RCC 7860 (cell line): ENCODE measurements around the gene HADHB.
A peak's percentile ranks its signal among the peaks of the same experiment; 100 is the strongest.
"Not testable (repeated sequence)": the region's sequence is repeated elsewhere in the genome, so short reads cannot be mapped to it uniquely, and the experiment has no call there.

Experiments used
- DNase-seq: peaks from one replicate; pipeline ENCODE4 v3.0.0-alpha.2; 2015; ENCODE audit warnings: low spot score
- FAIRE-seq: peaks from 2 replicates; lab custom pipeline; 2012; peaks lifted over from hg19 to GRCh38; lab: Jason Lieb, UNC

HADHB gene

DNA sequence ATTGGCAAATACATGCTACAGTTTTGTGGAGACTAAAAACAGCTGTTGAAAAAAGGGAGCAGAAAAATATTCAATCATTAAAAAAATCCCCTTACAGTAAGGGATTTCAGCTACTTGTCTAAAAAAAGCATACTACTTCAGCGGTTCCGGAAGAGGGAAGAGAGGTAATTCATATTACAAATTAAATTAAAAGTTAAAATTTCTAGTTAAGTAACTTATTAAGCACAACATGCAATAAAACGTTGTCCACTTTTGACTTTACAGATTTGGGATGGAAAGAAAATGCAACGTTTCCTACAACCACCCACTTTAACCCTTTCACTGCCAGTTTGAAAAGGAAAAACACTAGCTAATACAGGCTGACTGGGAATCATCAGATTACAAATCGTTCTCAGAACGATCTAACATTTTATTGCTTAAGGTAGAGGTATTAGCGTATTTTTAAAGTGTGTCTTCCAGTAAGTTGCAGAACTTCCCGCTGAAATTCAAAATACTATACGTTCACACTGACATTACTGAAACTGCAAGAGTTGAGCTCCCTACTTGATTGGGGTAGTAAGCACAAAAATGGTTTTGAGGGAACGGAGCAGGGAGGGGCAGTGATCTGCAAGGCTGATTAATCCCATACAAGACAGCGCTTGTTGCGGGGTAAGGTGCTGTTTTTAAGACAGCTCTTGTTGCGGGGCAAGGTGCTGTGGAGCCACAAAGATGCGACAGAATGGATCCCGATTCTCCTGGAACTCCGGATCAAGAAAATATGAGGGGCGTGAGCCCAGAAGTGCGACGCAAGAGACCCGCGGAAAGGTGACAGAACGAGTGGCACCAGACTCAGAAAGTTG, 1.1 kb upstream of the HADHB start:
- FAIRE-seq (no peak), DNase-seq (no peak)

DNA sequence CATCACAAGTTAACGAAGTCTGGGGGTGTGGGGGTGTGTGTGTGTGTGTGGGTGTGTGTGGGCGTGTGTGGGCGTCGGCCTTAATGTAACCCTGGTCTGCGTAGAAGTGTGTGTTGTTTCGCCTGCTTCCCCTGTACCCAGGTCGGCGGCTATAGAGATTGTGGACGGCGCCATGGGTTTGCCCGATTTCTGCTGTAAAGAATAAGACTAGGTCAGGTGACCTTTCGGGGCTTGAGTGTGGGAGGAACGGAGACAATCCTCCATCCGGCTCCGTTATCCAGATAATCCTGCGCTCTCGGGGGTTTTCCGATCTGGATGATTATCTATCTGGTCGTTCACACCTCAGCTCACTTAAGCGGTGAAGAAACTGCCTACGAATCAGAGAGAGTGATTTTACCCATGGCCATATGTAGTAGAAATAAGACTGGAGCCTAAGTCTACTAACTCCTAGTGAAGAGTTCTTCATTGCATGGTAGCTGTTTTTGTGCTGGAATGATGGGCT, 543 bp downstream of the HADHB start:
- FAIRE-seq (no peak), DNase-seq (peak; percentile 14)

DNA sequence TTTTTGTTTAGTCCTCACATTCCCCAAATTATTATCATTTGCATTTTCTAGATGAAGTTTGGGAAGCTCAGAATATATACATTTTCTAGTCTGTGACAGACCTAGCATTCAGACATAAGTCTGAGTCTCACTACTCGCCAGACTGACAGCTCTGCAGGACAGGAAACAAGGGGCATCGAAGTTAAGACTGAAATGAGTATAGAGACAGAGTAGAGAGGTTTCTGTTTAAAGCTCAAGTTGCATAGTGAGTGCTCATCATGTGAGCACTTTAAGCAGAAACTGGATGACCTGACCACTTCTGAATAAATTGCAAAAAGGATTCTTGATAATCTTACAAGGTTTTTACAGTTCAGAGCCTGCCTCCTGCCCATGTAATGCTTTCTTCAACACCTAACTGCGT, 1.1 kb downstream of the HADHB start:
- no peak for FAIRE-seq
- DNase-seq, result peak; percentile 20

DNA sequence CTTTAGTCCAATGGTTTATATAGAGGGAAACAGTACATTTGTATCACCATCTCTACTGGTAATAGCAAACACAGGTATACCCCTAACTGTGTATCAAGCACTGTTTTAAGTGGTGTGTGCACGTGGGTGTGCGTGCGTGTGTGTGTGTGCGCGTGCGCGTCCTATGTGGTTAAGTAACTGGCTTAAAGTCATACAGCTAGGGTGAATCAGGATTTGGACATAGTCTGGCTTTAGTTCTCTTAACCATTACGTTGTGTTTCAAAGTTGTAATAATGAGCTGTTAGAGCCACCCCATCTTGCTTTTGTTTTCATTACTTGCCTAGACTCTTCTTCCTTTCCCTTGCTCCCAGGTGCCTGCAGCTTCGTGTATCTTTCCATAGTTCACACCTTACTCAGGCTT, 2.1 kb downstream of the HADHB start:
- DNase-seq (peak; percentile 73), FAIRE-seq (peak; percentile 67)

DNA sequence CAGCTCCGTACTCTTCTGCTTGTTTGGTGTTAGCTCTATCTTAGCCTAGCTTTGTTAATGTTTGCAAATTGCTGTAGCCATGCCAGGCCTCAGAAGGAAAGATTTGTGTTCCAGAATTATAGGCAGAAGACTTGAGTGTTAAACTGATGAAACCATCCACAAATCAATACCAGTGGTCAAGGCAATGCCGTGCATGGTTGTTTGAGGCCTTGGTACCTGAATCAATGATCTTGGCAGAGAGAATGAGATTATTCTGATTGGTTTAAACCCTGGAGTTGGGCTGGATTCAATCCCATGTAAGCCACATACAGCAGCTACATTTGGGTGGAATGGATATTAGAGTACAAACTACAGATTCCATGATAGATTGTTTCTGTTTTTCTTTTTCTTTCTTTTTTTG, 4.9 kb downstream of the HADHB start:
- FAIRE-seq, result no peak
- no peak for DNase-seq

DNA sequence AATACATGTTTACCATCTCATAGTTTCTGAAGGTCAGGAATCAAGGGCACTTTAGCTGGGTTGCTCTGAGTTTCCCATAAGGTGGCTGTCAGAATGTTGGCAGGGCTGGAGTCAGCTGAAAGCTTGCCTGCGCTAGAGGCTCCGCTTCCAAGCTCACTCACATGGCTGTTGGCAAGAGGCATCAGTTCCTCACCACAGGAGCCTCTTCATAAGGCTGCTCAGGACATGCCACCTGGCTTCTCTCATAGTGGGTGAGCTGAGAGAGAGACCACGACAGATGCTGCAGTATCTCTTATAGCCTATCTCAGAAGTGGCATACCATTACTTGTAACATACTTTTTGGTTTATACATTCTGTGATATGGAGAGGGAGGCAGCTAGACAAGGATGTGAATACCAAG, 7.2 kb downstream of the HADHB start:
- FAIRE-seq (no peak), DNase-seq (no peak)

DNA sequence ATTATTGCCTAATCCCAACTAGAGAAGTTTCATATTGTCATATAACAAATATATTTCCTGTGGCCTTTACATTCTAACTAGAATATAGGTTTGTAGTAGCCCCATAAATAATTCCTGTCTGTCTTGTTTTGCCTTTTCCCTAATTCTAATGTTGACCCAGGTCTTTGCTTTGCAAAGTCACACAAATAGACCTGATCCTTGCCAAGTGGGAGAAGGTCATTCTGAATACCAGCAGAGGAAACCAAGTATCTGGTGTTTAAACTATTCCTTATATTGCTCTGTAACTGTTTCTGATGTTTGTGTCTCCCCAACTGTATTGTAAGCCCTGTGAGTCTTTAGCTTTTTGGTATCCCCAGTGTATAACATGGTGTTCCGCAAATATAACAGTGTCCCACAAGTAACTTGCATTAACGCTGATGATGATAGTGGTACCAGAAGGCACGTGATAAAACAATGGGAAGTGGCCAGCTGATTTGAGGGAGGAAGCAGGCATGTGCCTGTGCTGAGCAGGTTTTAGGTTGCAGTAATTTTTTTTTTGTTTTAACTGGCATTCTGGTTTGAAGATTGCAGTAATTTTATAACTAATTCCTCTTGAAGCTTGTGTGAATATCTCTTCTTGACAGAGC, 11.1 kb downstream of the HADHB start:
- FAIRE-seq (no peak), DNase-seq (no peak)

DNA sequence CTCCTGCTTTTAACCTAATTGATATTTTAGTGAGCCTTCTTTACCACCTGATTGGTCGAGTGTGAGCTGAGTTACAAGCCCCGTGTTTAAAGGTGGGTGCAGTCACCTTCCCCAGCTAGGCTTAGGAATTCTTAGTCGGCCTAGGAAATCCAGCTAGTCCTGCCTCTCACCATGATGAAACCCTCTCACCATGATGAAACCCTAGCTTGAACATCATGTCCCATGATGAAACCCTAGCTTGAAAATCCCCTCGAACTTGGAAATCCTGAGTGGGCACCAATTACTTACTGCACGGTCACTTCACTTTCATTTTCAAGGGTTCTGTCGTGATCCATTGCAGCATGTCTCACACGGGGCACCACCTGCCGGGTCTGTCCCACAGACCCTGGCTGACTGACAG, 14.1 kb downstream of the HADHB start:
- not testable (repeated sequence) for DNase-seq, FAIRE-seq

DNA sequence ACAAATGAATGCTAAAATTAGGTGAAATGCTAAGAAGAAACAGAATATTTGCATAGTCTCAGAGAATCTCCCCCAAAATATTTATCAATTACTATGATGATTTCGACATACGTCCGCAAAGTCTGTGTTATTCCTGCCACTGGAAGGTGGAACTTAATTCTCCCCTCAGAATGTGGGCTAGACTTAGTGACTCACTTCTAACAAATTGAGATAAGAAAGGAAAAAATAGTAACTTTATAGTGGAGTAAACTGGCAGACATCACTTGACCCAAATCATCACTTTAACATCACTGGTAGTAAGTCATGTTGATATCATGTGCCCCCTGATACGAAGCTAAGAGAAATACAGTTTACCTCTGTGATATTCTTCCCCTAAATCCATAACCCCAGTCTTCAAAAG, 23.5 kb downstream of the HADHB start:
- FAIRE-seq (no peak), DNase-seq (no peak)

DNA sequence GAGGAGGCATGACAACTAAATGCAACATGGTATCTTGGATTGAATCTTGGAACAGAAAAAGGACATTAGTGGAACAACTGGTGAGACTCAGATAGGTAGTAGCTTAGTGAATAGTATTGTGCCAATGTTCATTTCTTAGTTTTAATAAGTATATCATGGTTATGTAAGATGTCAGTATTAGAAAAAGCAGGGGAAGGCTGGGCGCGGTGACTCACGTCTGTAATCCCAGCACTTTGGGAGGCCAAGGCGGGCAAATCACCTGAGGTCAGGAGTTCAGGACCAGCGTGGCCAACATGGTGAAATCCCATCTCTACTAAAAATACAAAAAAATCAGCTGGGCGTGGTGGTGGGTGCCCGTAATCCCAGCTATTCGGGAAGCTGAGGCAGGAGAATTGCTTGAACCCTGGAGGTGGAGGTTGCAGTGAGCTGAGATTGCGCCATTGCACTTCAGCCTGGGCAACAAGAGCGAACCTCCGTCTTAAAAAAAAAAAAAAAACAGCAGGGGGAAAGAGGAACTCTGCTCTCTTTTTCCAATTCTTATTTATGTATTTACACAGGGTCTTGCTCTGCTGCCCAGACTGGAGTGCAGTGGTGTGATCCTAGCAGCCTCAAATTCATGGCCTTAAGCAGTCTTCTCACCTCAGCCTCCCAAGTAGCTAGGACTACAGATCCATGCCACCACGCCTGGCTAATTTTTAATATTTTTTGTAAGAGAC, 24.1 kb downstream of the HADHB start:
- DNase-seq, FAIRE-seq: not testable (repeated sequence)

DNA sequence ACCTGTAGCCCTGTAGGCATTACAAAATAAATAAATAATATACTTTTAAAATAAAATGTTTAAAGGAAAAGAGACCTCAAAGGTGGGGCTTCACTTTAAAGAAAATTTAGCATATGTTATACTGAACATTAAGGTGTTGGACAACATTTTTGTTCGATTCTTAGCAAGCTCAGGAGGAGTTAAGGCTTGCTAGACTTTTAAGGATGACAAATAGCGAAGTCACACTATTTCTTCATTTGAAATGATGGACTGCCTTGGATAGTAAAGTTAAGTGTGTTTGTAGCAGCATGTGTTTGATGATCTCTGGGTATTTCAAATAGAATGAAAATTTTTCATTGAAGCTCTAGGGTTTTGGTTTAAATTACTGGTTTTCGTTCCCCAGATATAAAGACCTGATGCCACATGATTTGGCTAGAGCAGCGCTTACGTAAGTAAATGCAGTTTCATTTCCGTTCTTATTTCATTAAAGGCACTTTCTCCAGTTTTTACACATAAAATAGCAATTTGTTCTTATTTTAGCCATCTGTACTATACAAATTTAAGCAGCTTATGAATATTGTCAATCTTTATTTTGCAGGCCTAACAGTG, 24.9 kb downstream of the HADHB start:
- FAIRE-seq (no peak), DNase-seq (no peak)

DNA sequence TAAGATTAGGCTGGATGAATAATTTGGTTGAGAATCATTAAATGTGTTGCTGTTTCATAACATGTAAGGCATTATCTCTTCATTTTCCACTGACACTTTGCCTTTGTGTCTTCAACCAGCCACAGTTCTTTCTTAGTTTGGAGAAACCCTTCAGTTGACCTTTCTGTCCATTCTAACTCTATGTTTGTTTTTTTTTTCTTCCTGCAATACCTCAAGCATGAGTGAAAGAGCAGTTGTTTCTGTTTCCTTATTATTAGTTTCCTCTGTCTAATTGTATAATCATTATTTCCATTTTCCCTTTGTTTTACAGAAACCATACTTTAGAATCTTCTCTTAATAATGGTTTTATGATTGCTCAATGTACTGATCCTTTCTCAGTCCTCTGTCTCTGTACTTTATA, 25.6 kb downstream of the HADHB start:
- DNase-seq, result no peak
- FAIRE-seq, result no peak

DNA sequence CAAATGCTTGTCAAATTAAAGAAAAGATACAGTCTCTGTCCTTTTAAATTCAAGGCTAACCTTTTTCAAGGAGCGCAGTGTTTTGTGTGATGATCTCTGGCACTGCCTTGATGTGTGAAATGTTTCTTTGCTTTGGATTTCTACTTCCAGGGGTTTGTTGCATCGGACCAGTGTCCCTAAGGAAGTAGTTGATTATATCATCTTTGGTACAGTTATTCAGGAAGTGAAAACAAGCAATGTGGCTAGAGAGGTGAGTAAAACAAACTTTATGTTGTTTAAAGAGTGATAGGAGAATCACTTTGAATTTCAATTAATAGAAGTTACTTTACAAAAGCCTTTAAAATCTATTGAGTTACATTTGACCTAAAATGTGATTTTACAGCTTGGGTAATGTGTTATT, 28.8 kb downstream of the HADHB start:
- DNase-seq (no peak), FAIRE-seq (no peak)

DNA sequence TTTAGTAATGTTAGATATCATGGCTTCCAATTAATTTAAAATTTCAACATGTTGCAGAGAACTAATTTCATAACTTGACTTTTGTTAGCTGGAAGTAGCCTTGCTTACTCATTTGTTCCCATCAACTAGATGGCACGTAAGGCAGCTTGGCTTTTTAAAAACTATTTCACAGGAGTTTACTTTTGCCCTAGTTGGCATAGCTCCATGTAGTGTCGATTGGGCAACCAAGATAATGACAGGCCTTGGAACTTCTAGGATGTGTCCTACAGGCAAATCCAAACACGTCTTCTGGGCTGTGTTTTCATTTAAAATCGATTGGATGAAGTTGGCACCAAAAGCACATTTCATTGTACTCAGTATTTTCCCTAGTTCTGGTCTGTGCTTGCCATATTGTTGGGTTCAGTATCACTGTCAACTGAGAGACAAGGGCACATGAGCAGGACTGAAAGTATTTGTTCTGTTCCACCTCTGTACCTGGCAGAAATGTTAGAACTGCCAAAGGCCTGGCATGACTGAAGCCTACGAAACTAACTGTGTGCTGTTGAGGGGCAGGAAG, 29.4 kb downstream of the HADHB start:
- no peak for FAIRE-seq
- peak; percentile 30 for DNase-seq

DNA sequence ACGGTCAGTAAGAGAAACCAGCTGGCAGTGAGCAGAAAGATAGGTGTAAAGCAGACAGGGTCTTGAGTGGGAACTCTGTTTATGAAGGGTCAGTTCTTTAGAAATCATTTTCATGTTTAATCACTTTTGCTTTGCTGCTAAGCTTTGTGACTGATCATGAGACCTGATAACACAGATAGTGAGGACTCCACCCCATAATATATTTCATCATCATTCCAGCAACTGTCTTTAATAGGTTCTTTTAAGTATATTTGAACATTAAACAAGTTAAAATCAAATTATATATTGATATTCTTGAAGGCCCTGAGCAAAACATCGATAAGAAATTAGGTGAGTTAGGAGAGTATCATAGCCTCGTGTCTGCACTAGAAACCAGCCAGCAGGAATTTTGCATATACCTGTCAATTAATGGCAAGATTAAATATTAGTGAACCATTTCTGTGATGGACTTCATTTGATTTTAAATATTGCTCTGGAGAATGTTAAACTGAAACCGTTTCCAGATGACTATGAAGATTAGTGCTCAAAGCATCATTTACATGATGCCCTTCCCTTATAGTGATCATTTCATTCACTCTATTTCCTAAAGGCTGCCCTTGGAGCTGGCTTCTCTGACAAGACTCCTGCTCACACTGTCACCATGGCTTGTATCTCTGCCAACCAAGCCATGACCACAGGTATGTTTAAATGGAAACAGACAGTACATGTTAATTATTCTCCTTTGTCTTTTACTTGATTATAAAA, 31.9 kb downstream of the HADHB start:
- DNase-seq (no peak), FAIRE-seq (no peak)

DNA sequence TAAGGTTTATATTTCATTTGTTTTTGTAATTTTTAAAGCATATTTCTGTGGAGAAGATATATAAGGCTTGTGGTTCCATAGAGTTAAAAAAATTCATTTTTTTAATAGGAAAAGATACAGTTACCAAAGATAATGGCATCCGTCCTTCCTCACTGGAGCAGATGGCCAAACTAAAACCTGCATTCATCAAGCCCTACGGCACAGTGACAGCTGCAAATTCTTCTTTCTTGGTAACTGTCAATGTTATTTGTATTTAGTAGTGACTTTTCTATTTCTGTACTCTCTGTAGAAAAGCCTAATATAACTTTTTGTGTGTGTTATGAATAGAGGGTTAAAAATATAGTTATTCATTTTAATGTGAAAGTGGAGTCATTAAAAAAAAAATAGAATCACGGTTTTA, 35.1 kb downstream of the HADHB start:
- FAIRE-seq, result no peak
- DNase-seq, result no peak

DNA sequence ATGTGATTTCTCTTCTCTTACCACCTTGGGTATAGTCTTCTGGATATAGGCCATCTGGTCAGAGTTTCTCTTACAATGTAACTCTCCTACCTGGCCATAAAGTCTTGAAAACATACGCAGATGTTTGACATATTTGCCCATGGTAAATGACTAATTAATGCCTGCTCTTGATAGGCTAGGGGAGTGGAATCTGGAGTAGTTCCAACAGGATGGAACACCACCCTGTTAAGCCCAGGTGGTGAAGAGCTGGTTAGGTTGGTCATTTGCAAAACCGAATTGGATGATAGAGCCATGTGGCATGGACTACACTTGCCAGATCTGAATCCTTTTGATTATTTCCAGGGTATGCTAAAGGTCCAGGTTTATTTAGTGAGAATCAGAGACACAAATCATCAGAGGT, 36.5 kb downstream of the HADHB start:
- no peak for FAIRE-seq
- no peak for DNase-seq

DNA sequence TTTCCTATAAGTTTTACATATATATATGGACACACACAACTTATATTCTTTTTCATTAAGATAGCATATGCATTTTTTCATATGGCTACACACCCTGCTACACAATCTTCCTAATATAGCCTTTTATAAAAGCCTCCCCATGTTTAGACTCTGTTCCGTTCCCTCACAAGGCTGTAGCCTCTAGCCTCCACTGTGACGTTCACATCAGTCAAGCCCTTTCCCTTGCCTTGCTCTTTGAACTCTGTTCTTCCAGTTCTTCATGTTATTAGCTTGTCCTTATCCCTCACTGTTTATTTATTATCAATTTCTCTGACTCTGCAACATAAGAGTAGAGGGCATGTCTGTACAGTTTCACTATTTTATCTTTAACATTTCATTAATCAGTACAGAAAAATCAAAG, 38.9 kb downstream of the HADHB start:
- no peak for FAIRE-seq
- DNase-seq, result no peak

DNA sequence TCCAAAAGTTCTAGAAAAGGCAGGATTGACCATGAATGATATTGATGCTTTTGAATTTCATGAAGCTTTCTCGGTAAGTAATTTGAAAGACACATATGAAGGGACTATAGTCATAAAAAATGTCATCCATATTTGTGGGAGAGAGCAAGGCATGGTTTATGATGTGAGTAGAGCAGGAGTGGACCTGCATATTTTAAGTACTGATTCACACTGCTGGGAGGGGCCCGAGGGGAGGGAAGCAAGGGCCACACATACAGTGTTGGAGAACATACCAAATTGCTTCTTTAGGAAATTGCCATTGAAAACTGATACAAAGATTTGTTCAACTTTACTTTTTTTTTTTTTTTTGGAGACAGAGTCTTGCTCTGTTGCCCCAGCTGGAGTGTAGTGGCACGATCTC, 39.4 kb downstream of the HADHB start:
- DNase-seq (no peak), FAIRE-seq (no peak)

DNA sequence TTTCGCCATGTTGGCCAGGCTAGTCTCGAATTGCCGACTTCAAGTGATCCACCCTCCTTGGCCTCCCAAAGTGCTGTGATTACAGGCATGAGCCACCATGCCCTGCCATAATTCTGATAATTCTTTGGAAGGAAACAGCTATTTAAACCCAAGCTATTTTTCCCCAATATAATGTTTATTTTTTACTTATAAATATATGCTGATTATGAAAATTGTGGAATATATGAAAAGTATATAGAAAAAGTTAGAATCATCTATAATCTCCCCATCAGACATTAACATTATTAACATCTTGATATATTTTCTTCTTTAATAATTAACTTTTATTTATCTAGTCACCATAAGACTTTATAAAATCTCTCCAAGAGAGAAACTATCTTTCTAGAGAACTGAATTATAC, 41.2 kb downstream of the HADHB start:
- no peak for FAIRE-seq

More for the DNA sequence above, 41.2 kb downstream of the HADHB start:
- no peak for DNase-seq
